Measurements from ENCODE around the gene LIMCH1. TPM values are rescaled to one million over a fixed set of nuclear protein-coding genes. Genes with fewer than 3 reads are reported as not detected.

LIMCH1 gene
- total and polyA plus RNA-seq, 3 donors from 2014 or later: 14.0 to 20.9 (median 18.6) TPM

- no peak for DNase-seq
- Histone ChIP-seq H3K36me3 (ENCODE audit: low read depth, missing control alignments) (no peaks in the 10 kb centered on the region), H3K4me1 (no peaks in the 10 kb centered on the region), H3K27ac (no peak overlapping the region), H3K4me3 (no peak overlapping the region), H3K9me3 (no peaks in the 10 kb centered on the region), H3K27me3 (no peaks in the 10 kb centered on the region)
- TF ChIP-seq POLR2A (IDR thresholded peaks at IDR 0.05) (no peak), CTCF (IDR thresholded peaks at IDR 0.05) (no peak)
- 15 to 27% methylated on average over 6 of the region's 6 CpGs for WGBS, 2 donors
- intact Hi-C loops (cut with DNase I; ENCODE audit: low total_unique reads): no loop called here
Measured at GRCh38 chr4:41535911-41536371, 2.0 kb upstream of the LIMCH1 start.

GRCh38 chr4:41537292-41537890 is 566 bp upstream of the LIMCH1 start:
- H3K27me3 ChIP-seq: no peaks in the 10 kb centered on the region
- no peak for DNase-seq
- WGBS, 2 donors: 81 to 91% methylated on average over 1 of the region's 1 CpG
- TF ChIP-seq CTCF (IDR thresholded peaks at IDR 0.05) (no peak), POLR2A (IDR thresholded peaks at IDR 0.05) (no peak)
- no peaks in the 10 kb centered on the region for H3K4me1 ChIP-seq
- intact Hi-C loops (cut with DNase I; ENCODE audit: low total_unique reads): no loop called here
- no peaks in the 10 kb centered on the region for H3K9me3 ChIP-seq
- H3K4me3 ChIP-seq: no peak overlapping the region
- no peaks in the 10 kb centered on the region for H3K36me3 ChIP-seq (ENCODE audit: low read depth, missing control alignments)
- H3K27ac ChIP-seq: no peak overlapping the region

- no peak for DNase-seq
- no peak for TF ChIP-seq POLR2A (IDR thresholded peaks at IDR 0.05)
- TF ChIP-seq CTCF (IDR thresholded peaks at IDR 0.05): no peak
- WGBS, 2 donors: 36 to 50% methylated on average over 12 of the region's 12 CpGs
- no peaks in the 10 kb centered on the region for H3K36me3 ChIP-seq (ENCODE audit: low read depth, missing control alignments)
- H3K4me3 ChIP-seq: no peak overlapping the region
- H3K27me3 ChIP-seq: no peaks in the 10 kb centered on the region
- no peaks in the 10 kb centered on the region for H3K9me3 ChIP-seq
- no peak overlapping the region for H3K27ac ChIP-seq
- no peaks in the 10 kb centered on the region for H3K4me1 ChIP-seq
- intact Hi-C loops (cut with DNase I; ENCODE audit: low total_unique reads): no loop called here
Measured at GRCh38 chr4:41538887-41539498, 1.0 kb downstream of the LIMCH1 start.

- intact Hi-C loops (cut with DNase I; ENCODE audit: low total_unique reads): no loop called here
- H3K27ac ChIP-seq: no peak overlapping the region
- H3K9me3 ChIP-seq: no peaks in the 10 kb centered on the region
- no peaks in the 10 kb centered on the region for H3K36me3 ChIP-seq (ENCODE audit: low read depth, missing control alignments)
- no peaks in the 10 kb centered on the region for H3K4me1 ChIP-seq
- no peak for TF ChIP-seq POLR2A (IDR thresholded peaks at IDR 0.05)
- TF ChIP-seq CTCF (IDR thresholded peaks at IDR 0.05): no peak
- H3K27me3 ChIP-seq: no peaks in the 10 kb centered on the region
- H3K4me3 ChIP-seq: no peak overlapping the region
- no peak for DNase-seq
Measured at GRCh38 chr4:41539711-41540110, 1.8 kb downstream of the LIMCH1 start.

- H3K4me3 ChIP-seq: no peak overlapping the region
- no peaks in the 10 kb centered on the region for H3K27me3 ChIP-seq
- H3K9me3 ChIP-seq: no peaks in the 10 kb centered on the region
- TF ChIP-seq POLR2A (IDR thresholded peaks at IDR 0.05) (no peak), CTCF (IDR thresholded peaks at IDR 0.05) (no peak)
- no peaks in the 10 kb centered on the region for H3K36me3 ChIP-seq (ENCODE audit: low read depth, missing control alignments)
- intact Hi-C loops (cut with DNase I; ENCODE audit: low total_unique reads): no loop called here
- WGBS, 2 donors: 91 to 93% methylated on average over 5 of the region's 5 CpGs
- no peaks in the 10 kb centered on the region for H3K4me1 ChIP-seq
- DNase-seq: no peak
- H3K27ac ChIP-seq: no peak overlapping the region
Measured at GRCh38 chr4:41540687-41541086, 2.7 kb downstream of the LIMCH1 start.

Measured in testis (tissue), 3 donors.